Neutrophil (primary cell): ENCODE data around the gene SYDE1.

Experiments used
- H3K27ac ChIP-seq: fragments of 200-600 bp; sonication (generic); 2 replicates; pipeline ENCODE4 v1.5.1; 2016; ENCODE audit warnings: mild to moderate bottlenecking, moderate library complexity
- H3K27me3 ChIP-seq: fragments of 200-600 bp; sonication (generic); 2 replicates; pipeline ENCODE4 v1.6.0; 2016; ENCODE audit warnings: mild to moderate bottlenecking
- H3K36me3 ChIP-seq: fragments of 200-600 bp; sonication (generic); 2 replicates; pipeline ENCODE4 v1.5.1; 2017
- H3K4me1 ChIP-seq, 2 experiments: fragments of 200-600 bp in 1 of 2; sonication (generic) in 1 of 2; 1 replicate in 1 of 2; 2 replicates in 1 of 2; pipeline versions ENCODE4 v1.5.1 to v1.6.1; 2013 to 2016; ENCODE audit warnings: low read depth in 1 of 2, low read length in 1 of 2, mild to moderate bottlenecking in 1 of 2, moderate library complexity in 1 of 2; ENCODE audit not compliant: control insufficient read depth in 1 of 2, insufficient read depth in 1 of 2
- H3K4me3 ChIP-seq, 2 experiments: fragments of 200-600 bp in 1 of 2; sonication (generic) in 1 of 2; 1 replicate in 1 of 2; 2 replicates in 1 of 2; pipeline ENCODE4 v1.5.1; 2013 to 2016; ENCODE audit warnings: low read depth in 1 of 2, low read length in 1 of 2, mild to moderate bottlenecking in 1 of 2, moderate library complexity in 1 of 2
- H3K9me3 ChIP-seq: fragments of 200-600 bp; sonication (generic); 2 replicates; pipeline ENCODE4 v1.5.1; 2016
- TF ChIP-seq, protein P1 (sequence below): fragments of 200-600 bp; sonication (generic); IDR thresholded peaks from 2 replicates; pipeline ENCODE4 v1.5.1; 2016; ENCODE audit warnings: antibody characterized with exemption

SYDE1 gene

DNA sequence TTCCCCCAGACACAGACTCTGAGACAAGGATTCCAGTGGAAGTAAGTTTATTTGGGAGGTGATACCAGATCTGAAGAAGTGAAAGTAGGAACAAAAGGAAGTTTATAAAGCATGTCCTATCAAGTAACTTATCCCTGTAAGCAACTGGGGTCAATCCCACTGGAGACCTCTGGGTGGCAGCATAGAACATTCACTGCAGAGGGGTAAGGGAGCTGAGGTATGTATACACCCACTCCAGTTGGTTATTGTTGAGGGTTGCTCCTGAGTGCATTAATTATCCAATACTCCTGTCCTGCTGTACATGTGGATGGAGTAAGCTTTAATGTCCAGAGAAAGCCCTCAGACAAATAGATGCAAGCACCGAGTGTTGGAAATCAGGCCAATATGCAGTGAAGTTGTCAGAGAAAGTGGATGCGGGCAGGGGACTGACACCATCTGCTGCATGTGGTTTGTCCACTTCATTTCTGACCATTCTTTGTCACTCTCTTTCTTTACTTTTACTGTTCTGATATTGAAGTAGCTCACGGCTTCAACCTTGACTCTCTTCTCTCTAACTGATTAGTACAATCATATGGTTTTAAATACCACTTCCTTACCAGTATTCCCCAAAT, 46.9 kb downstream of the SYDE1 start:
- H3K27me3 ChIP-seq = peaks cover 25% of the 10 kb centered on the region
- no peaks in the 10 kb centered on the region for H3K9me3 ChIP-seq
- H3K4me1 ChIP-seq = peaks cover 13 to 16% of the 10 kb centered on the region in 2 experiments
- H3K36me3 ChIP-seq = no peaks in the 10 kb centered on the region
- no peak overlapping the region for H3K4me3 ChIP-seq
- TF ChIP-seq, protein P1, sequence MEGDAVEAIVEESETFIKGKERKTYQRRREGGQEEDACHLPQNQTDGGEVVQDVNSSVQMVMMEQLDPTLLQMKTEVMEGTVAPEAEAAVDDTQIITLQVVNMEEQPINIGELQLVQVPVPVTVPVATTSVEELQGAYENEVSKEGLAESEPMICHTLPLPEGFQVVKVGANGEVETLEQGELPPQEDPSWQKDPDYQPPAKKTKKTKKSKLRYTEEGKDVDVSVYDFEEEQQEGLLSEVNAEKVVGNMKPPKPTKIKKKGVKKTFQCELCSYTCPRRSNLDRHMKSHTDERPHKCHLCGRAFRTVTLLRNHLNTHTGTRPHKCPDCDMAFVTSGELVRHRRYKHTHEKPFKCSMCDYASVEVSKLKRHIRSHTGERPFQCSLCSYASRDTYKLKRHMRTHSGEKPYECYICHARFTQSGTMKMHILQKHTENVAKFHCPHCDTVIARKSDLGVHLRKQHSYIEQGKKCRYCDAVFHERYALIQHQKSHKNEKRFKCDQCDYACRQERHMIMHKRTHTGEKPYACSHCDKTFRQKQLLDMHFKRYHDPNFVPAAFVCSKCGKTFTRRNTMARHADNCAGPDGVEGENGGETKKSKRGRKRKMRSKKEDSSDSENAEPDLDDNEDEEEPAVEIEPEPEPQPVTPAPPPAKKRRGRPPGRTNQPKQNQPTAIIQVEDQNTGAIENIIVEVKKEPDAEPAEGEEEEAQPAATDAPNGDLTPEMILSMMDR = peak; percentile 31
- no peak overlapping the region for H3K27ac ChIP-seq

DNA sequence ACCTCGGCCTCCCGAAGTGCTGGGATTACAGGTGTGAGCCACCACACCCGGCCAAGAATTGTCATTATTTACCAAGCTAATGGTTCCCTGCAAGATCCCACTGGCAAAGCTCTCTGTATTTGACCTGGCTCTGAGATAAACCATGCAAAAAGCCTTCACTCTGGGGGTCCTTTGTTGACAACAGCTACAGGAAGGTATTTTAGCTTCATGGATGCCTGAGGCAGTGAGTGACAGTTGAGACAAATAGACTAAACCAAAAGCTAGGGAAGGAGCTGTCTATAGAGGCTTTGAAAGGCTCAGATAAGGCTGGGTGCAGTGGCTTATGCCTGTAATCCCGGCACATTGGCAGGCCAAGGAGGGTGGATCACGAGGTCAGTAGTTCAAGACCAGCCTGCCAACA, 48.1 kb downstream of the SYDE1 start:
- Histone ChIP-seq H3K9me3 (no peaks in the 10 kb centered on the region), H3K27ac (no peak overlapping the region), H3K4me3 (no peak overlapping the region)

GRCh38 chr19:15156391-15156790, 49.2 kb downstream of the SYDE1 start:
- Histone ChIP-seq H3K27ac (no peak overlapping the region), H3K27me3 (peaks cover 25% of the 10 kb centered on the region)
- TF ChIP-seq, protein P1 = no peak

More for the DNA sequence above, 48.1 kb downstream of the SYDE1 start:
- no peaks in the 10 kb centered on the region for H3K36me3 ChIP-seq
- H3K4me1 ChIP-seq = peaks cover 3 to 4% of the 10 kb centered on the region in 2 experiments
- H3K27me3 ChIP-seq = peaks cover 25% of the 10 kb centered on the region
- TF ChIP-seq, protein P1 = no peak

GRCh38 chr19:15159251-15159650, 52.0 kb downstream of the SYDE1 start:
- TF ChIP-seq, protein P1 = no peak
- Histone ChIP-seq H3K27me3 (peaks cover 13% of the 10 kb centered on the region), H3K36me3 (no peaks in the 10 kb centered on the region), H3K9me3 (no peaks in the 10 kb centered on the region), H3K4me3 (no peak overlapping the region), H3K27ac (no peak overlapping the region), H3K4me1 (no peaks in the 10 kb centered on the region)

More at GRCh38 chr19:15156391-15156790, 49.2 kb downstream of the SYDE1 start:
- Histone ChIP-seq H3K4me3 (no peak overlapping the region), H3K9me3 (no peaks in the 10 kb centered on the region), H3K36me3 (no peaks in the 10 kb centered on the region), H3K4me1 (no peaks in the 10 kb centered on the region)

- no peak overlapping the region for H3K27ac ChIP-seq
- no peaks in the 10 kb centered on the region for H3K36me3 ChIP-seq
- no peaks in the 10 kb centered on the region for H3K9me3 ChIP-seq
- H3K4me3 ChIP-seq = no peak overlapping the region
- H3K4me1 ChIP-seq = no peaks in the 10 kb centered on the region
- TF ChIP-seq, protein P1 = no peak
- H3K27me3 ChIP-seq = peaks cover 13% of the 10 kb centered on the region
Measured at GRCh38 chr19:15161028-15161984, 54.1 kb downstream of the SYDE1 start.
